Heart right ventricle (tissue), 16 donors: ENCODE measurements around the gene MPRIP. TPM values are rescaled to one million over a fixed set of nuclear protein-coding genes. Genes with fewer than 3 reads are reported as not detected.
"Not testable (repeated sequence)": the region's sequence is repeated elsewhere in the genome, so short reads cannot be mapped to it uniquely, and the experiment has no call there.

Source experiments
- ATAC-seq, 8 donors: fragments of 200-7000 bp; cut with Tn5 transposase; one replicate each; pipeline ENCODE4 v1.9.1; 2020; ENCODE audit warnings: mild to moderate bottlenecking in 8 of 8, moderate library complexity in 8 of 8, moderate number of reproducible peaks in 1 of 8
- DNase-seq, 2 donors: peaks; one replicate each; pipeline ENCODE4 v3.0.0-alpha.2; 2020
- H3K27ac ChIP-seq, 10 donors: fragments of 200-600 bp; sonication (generic) in 2 of 10; one replicate each; pipeline versions ENCODE4 v1.5.0 to v1.8.0; 2020 to 2022; ENCODE audit warnings: mild to moderate bottlenecking in 3 of 10
- H3K27me3 ChIP-seq, 7 donors: fragments of 200-600 bp; one replicate each; pipeline ENCODE4 v1.8.0; 2021 to 2022; ENCODE audit warnings: mild to moderate bottlenecking in 2 of 7
- H3K36me3 ChIP-seq, 9 donors: fragments of 200-600 bp; sonication (generic) in 1 of 9; one replicate each; pipeline versions ENCODE4 v1.5.0 to v1.8.0; 2020 to 2022; ENCODE audit warnings: mild to moderate bottlenecking in 2 of 9
- H3K4me1 ChIP-seq, 9 donors: fragments of 200-600 bp; sonication (generic) in 1 of 9; one replicate each; pipeline versions ENCODE4 v1.5.0 to v1.8.0; 2020 to 2022; ENCODE audit warnings: mild to moderate bottlenecking in 4 of 9
- H3K4me3 ChIP-seq, 10 donors: fragments of 200-600 bp; sonication (generic) in 2 of 10; one replicate each; pipeline versions ENCODE4 v1.5.0 to v1.8.0; 2020 to 2022; ENCODE audit warnings: mild to moderate bottlenecking in 7 of 10, moderate library complexity in 2 of 10
- H3K9me3 ChIP-seq, 11 donors: fragments of 200-600 bp in 10 of 11; sonication (generic) in 2 of 11; one replicate each; pipeline versions ENCODE4 v1.5.0 to v1.8.0; 2013 to 2022; ENCODE audit warnings: mild to moderate bottlenecking in 2 of 11, control low read depth in 1 of 11, moderate library complexity in 1 of 11
- CTCF ChIP-seq, 9 donors: fragments of 200-600 bp; sonication (generic) in 2 of 9; IDR thresholded peaks; one replicate each; pipeline versions ENCODE4 v1.5.0 to v1.8.0; 2021 to 2022; ENCODE audit warnings: antibody characterized with exemption in 9 of 9, mild to moderate bottlenecking in 5 of 9, moderate library complexity in 1 of 9
- WGBS, 2 donors: extraction: QIAGEN DNeasy Blood & Tissue Kit; methylation state at CpG; one replicate each; pipeline ENCODE4 v1.1.7; 2013; ENCODE audit warnings: inconsistent platforms in 1 of 2; 5-methylcytosine and 5-hydroxymethylcytosine counted together
- intact Hi-C, 10 donors: fragments of 100-400 bp; cut with DNase I; formaldehyde crosslinking; loops; one replicate each; pipeline versions ENCODE4 v1.11.1 to v1.14.2; 2022
- polyA plus RNA-seq, 2 donors: library from polyadenylated mRNA; stranded (reverse); fragments of 200-250 nt; gene quantifications; one replicate each; pipeline ENCODE4 v1.2.3, GENCODE V29; 2013
- total RNA-seq, 10 donors: library from RNA; stranded (reverse); fragmentation: NEBNext Ultra II Directional in 3 of 10; extraction: Animal tissue kit (Norgen Biotek cat#: 25700) in 3 of 10; gene quantifications; one replicate each; pipeline versions ENCODE4 v1.2.1 to v1.2.4, GENCODE V29; 2021 to 2023
- donor health status: Arrhythmogenic right ventricular cardiomyopathy.
- donor health status: ischemic (EF 13 %, LVEDD 7.1; RV severe dilation, severe dysfunction).
- donor health status: healthy with polysubstance abuse.
- donor health status: DM: no; HTN: yes; CAD: no.
- donor health status: DM: no; HTN: no; CAD: no.
- donor health status: ischemic (EF 25% LVEDD 6.9; RV normal size, moderate dysfunction).
- donor health status: ischemic (EF 25% LVEDD 5.7; RV mildly dilated, moderate dysfunction).
- donor health status: healthy.
- donor health status: DM: yes; HTN: yes; CAD: no.
- donor health status: Ischemic cardiomyopathy.
- donor health status: ischemic (EF 35%, LVEDD 5.7; RV mildly dilated, moderate dysfunction).
- donor health status: nonischemic (EF 11% LVEDD 7.7; RV severe dilation, severe dysfunction).
- donor health status: DM: yes; HTN: yes; CAD: no.
- donor health status: PGD.
- donor health status: ischemic (EF 29% LVEDD 5.4; RV normal size, mild dysfunction).
- donor health status: nonischemic (EF 23%, LVEDD 6.1; RV moderate dilation, normal function).

MPRIP gene
- total and polyA plus RNA-seq, 12 donors = 225 to 409 (median 321) TPM

- peak; percentile 48 to 87 (median 81) for ATAC-seq
- peaks cover 0 to 38% (median 15%) of the 10 kb centered on the region in 9 donors for H3K36me3 ChIP-seq
- H3K27ac ChIP-seq = peak overlapping the region; percentile 11 to 88 (median 74)
- DNase-seq = peak; percentile 62 to 64
- WGBS, 2 donors = 17 to 25% methylated on average over 11 of the region's 11 CpGs
- H3K9me3 ChIP-seq = no peaks in the 10 kb centered on the region
- no peak overlapping the region for H3K4me3 ChIP-seq
- intact Hi-C loops = loop anchor here in 1 of 10 donors (5.0 kb wide), 1 partner anchor 49 kb away; no protein-coding TSS in a partner anchor
- H3K27me3 ChIP-seq = no peaks in the 10 kb centered on the region
- H3K4me1 ChIP-seq = peaks cover 8 to 47% (median 36%) of the 10 kb centered on the region in 9 donors
- TF ChIP-seq CTCF (IDR thresholded peaks at IDR 0.05) = no peak
Observed at GRCh38 chr17:17191346-17191792, 149.1 kb downstream of the MPRIP start.

GRCh38 chr17:17191961-17192381 is 149.7 kb downstream of the MPRIP start:
- intact Hi-C loops = loop anchor here in 1 of 10 donors (5.0 kb wide), 1 partner anchor 50 kb away; no protein-coding TSS in a partner anchor
- Histone ChIP-seq H3K36me3 (peaks cover 0 to 34% (median 12%) of the 10 kb centered on the region in 9 donors), H3K27ac (peak overlapping the region; percentile 11 to 88 (median 74)), H3K4me3 (no peak overlapping the region), H3K4me1 (peaks cover 8 to 41% (median 30%) of the 10 kb centered on the region in 9 donors), H3K9me3 (no peaks in the 10 kb centered on the region), H3K27me3 (no peaks in the 10 kb centered on the region)
- ATAC-seq (peak in 3 of 8 donors; percentile 21 to 40 (median 37)), DNase-seq (no peak)
- no peak for TF ChIP-seq CTCF (IDR thresholded peaks at IDR 0.05)
- WGBS, 2 donors = 23 to 46% methylated on average over 10 of the region's 10 CpGs

GRCh38 chr17:17195466-17195865 is 153.2 kb downstream of the MPRIP start:
- H3K27me3 ChIP-seq, H3K4me3 ChIP-seq, intact Hi-C loops, ATAC-seq, DNase-seq, H3K9me3 ChIP-seq, H3K36me3 ChIP-seq, H3K27ac ChIP-seq: not testable (repeated sequence)
- peaks cover 8 to 32% (median 21%) of the 10 kb centered on the region in 9 donors for H3K4me1 ChIP-seq
- WGBS, 2 donors = 94 to 98% methylated on average over 5 of the region's 5 CpGs

GRCh38 chr17:17196776-17197175 is 154.5 kb downstream of the MPRIP start:
- Histone ChIP-seq H3K27me3 (no peaks in the 10 kb centered on the region), H3K36me3 (peaks cover 0 to 7% (median 0%) of the 10 kb centered on the region in 9 donors), H3K27ac (no peak overlapping the region), H3K4me1 (peaks cover under 1 to 32% (median 16%) of the 10 kb centered on the region in 9 donors), H3K4me3 (no peak overlapping the region), H3K9me3 (no peaks in the 10 kb centered on the region)
- no peak for ATAC-seq
- DNase-seq = no peak
- TF ChIP-seq CTCF (IDR thresholded peaks at IDR 0.05) = no peak
- intact Hi-C loops = no loop called here

GRCh38 chr17:17198281-17198680 is 156.0 kb downstream of the MPRIP start:
- Histone ChIP-seq H3K4me1 (peaks cover 4 to 35% (median 20%) of the 10 kb centered on the region in 9 donors), H3K4me3 (no peak overlapping the region), H3K9me3 (no peaks in the 10 kb centered on the region), H3K27ac (no peak overlapping the region), H3K36me3 (peaks cover 0 to 19% (median 0%) of the 10 kb centered on the region in 9 donors), H3K27me3 (no peaks in the 10 kb centered on the region)
- no peak for TF ChIP-seq CTCF (IDR thresholded peaks at IDR 0.05)
- 86 to 92% methylated on average over 1 of the region's 1 CpG for WGBS, 2 donors
- no peak for DNase-seq
- no peak for ATAC-seq
- intact Hi-C loops = no loop called here
